BJ (cell line): Measurements from ENCODE around the gene INSIG1. TPM values are rescaled to one million over a fixed set of nuclear protein-coding genes. Genes with fewer than 3 reads are reported as not detected.

ENCODE experiments used
- CTCF ChIA-PET: fragments of 350-600 bp; formaldehyde crosslinking; extraction: SDS; loops from one replicate; lab custom pipeline; 2021; ENCODE audit warnings: antibody characterized with exemption, inconsistent platforms; lab: Yijun Ruan, JAX
- POLR2A ChIA-PET: fragments of 300-600 bp; sonication (Branson Sonifier 250); formaldehyde crosslinking; extraction: SDS; loops from one replicate; lab custom pipeline; 2021; ENCODE audit warnings: antibody characterized with exemption; lab: Charles Lee
- DNase-seq: peaks from one replicate; pipeline ENCODE4 v3.0.0-alpha.2; 2011; ENCODE audit warnings: low read depth
- H3K27me3 ChIP-seq: 2 replicates; pipeline ENCODE4 v1.6.0; 2011; ENCODE audit warnings: low read length; ENCODE audit not compliant: control insufficient read depth, insufficient read depth
- H3K36me3 ChIP-seq: 2 replicates; pipeline ENCODE4 v1.5.1; 2011; ENCODE audit warnings: low read length; ENCODE audit not compliant: control insufficient read depth, insufficient read depth
- H3K4me3 ChIP-seq: 2 replicates; pipeline ENCODE4 v1.5.1; 2011; ENCODE audit warnings: low read depth, mild to moderate bottlenecking, control low read depth, low read length
- CTCF ChIP-seq: IDR thresholded peaks from 2 replicates; pipeline ENCODE4 v1.5.1; 2011; ENCODE audit warnings: low read depth, mild to moderate bottlenecking, control low read depth, inconsistent platforms, low read length, moderate library complexity; ENCODE audit not compliant: insufficient read depth
- polyA plus RNA-seq: library from polyadenylated mRNA; depleted of rRNA; stranded (reverse); fragments of >200 nt; gene quantifications from 2 replicates; pipeline ENCODE4 v1.2.3, GENCODE V29; 2011

INSIG1 gene
- polyA plus RNA-seq, 1 experiment = 11.0 TPM

- ChIA-PET CTCF (interaction anchor here (0.6 to 1.5 kb wide), 2 partner anchors 15 to 21 kb away, joined by 4 read pairs; no protein-coding TSS in a partner anchor), POLR2A (no interaction called here)
- peaks cover 2% of the 10 kb centered on the region; the same call in 1 of the 2 replicates for H3K27me3 ChIP-seq
These were observed 36.4 kb upstream of the INSIG1 start for GRCh38 chr7:155261031-155261985.

GRCh38 chr7:155262031-155262430 is 35.6 kb upstream of the INSIG1 start:
- H3K4me3 ChIP-seq = no peak overlapping the region
- no peaks in the 10 kb centered on the region for H3K36me3 ChIP-seq
- CTCF ChIA-PET = interaction anchor here (0.6 to 1.5 kb wide), 2 partner anchors 14 to 20 kb away, joined by 4 read pairs; no protein-coding TSS in a partner anchor
- POLR2A ChIA-PET = no interaction called here
- DNase-seq = no peak
- no peak for TF ChIP-seq CTCF
- H3K27me3 ChIP-seq = peaks cover 2% of the 10 kb centered on the region; the same call in 1 of the 2 replicates

More at GRCh38 chr7:155261031-155261985, 36.4 kb upstream of the INSIG1 start:
- H3K36me3 ChIP-seq = no peaks in the 10 kb centered on the region
- no peak overlapping the region for H3K4me3 ChIP-seq
- TF ChIP-seq CTCF = no peak
- no peak for DNase-seq

GRCh38 chr7:155263051-155263450 is 34.6 kb upstream of the INSIG1 start:
- ChIA-PET POLR2A (no interaction called here), CTCF (interaction anchor here (0.7 kb wide), 1 partner anchor 176 kb away, joined by 3 read pairs; no protein-coding TSS in a partner anchor)
- H3K27me3 ChIP-seq = peaks cover 2% of the 10 kb centered on the region; the same call in 1 of the 2 replicates
- TF ChIP-seq CTCF = no peak
- no peaks in the 10 kb centered on the region for H3K36me3 ChIP-seq
- no peak for DNase-seq
- H3K4me3 ChIP-seq = no peak overlapping the region

GRCh38 chr7:155263581-155264143 is 34.0 kb upstream of the INSIG1 start:
- CTCF ChIA-PET = interaction anchor here (0.7 kb wide), 1 partner anchor 177 kb away, joined by 3 read pairs; no protein-coding TSS in a partner anchor
- POLR2A ChIA-PET = no interaction called here
- no peak for TF ChIP-seq CTCF
- Histone ChIP-seq H3K4me3 (no peak overlapping the region), H3K36me3 (no peaks in the 10 kb centered on the region), H3K27me3 (peaks cover 2% of the 10 kb centered on the region; the same call in 1 of the 2 replicates)
- DNase-seq = no peak

- ChIA-PET POLR2A (no interaction called here), CTCF (no interaction called here)
- DNase-seq = no peak
These were observed 32.5 kb upstream of the INSIG1 start for GRCh38 chr7:155265144-155265543.

More at GRCh38 chr7:155265144-155265543, 32.5 kb upstream of the INSIG1 start:
- no peak for TF ChIP-seq CTCF
- H3K4me3 ChIP-seq = no peak overlapping the region
- H3K27me3 ChIP-seq = peaks cover 2% of the 10 kb centered on the region; the same call in 1 of the 2 replicates
- H3K36me3 ChIP-seq = no peaks in the 10 kb centered on the region
